Measurements from ENCODE around the gene SLC6A7. TPM values are rescaled to one million over a fixed set of nuclear protein-coding genes. Genes with fewer than 3 reads are reported as not detected.

SLC6A7 gene
- total RNA-seq, 1 donor from 2014 or later = not detected

DNA sequence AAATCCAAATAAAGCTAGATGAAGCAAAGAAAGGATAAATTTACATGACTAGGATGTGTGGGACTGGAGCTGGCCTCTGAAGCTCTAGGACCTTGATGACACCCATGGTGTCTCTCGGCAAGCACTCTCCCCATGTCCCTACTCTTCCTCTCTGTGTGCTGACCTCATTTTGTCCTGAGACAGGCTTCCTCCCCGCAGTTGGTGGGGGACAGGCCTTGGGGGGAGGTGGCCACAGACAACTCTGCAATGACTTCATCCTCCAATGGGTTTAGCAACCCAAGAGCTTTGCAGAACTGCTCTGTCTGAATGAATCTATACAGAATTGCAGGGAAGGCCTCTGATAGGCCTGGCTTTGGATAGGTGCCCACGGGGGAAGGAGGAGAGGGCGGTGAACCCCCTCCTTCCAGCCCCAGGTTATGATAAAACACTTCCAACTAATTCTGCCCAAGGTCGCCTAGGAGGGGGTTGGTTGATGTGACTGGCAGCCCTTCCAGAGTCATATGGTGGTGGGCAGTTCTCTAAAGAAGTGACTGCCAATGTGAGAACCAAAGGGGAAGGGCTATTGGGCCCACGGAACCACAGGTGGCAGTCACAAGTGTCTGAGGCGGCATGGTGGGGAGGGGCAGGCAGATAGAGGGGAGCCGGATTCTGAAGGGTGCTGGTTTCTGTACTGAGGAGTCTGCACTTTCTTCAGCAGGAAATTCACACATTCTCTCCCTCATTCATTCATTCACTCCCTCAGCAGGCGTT lies 6.0 kb downstream of the SLC6A7 start:
- no peak overlapping the region for H3K27ac Mint-ChIP-seq (ENCODE audit: unreplicated experiment)
- peaks cover 3% of the 10 kb centered on the region for H3K4me1 Mint-ChIP-seq (ENCODE audit: unreplicated experiment)
- no peak overlapping the region for H3K4me3 Mint-ChIP-seq (ENCODE audit: unreplicated experiment)
- peaks cover 7% of the 10 kb centered on the region for H3K27me3 Mint-ChIP-seq (ENCODE audit: unreplicated experiment)
- DNase-seq (ENCODE audit: low spot score) = no peak
- H3K36me3 Mint-ChIP-seq (ENCODE audit: low read depth, unreplicated experiment) = no peaks in the 10 kb centered on the region
- no peak for TF ChIP-seq CTCF (IDR thresholded peaks at IDR 0.05; ENCODE audit: unreplicated experiment)
- no peaks in the 10 kb centered on the region for H3K9me3 Mint-ChIP-seq (ENCODE audit: unreplicated experiment)

- peaks cover 3% of the 10 kb centered on the region for H3K4me1 Mint-ChIP-seq (ENCODE audit: unreplicated experiment)
- H3K36me3 Mint-ChIP-seq (ENCODE audit: low read depth, unreplicated experiment) = no peaks in the 10 kb centered on the region
- TF ChIP-seq CTCF (IDR thresholded peaks at IDR 0.05; ENCODE audit: unreplicated experiment) = no peak
- peaks cover 5% of the 10 kb centered on the region for H3K27me3 Mint-ChIP-seq (ENCODE audit: unreplicated experiment)
- H3K4me3 Mint-ChIP-seq (ENCODE audit: unreplicated experiment) = no peak overlapping the region
- H3K27ac Mint-ChIP-seq (ENCODE audit: unreplicated experiment) = no peak overlapping the region
- no peaks in the 10 kb centered on the region for H3K9me3 Mint-ChIP-seq (ENCODE audit: unreplicated experiment)
- no peak for DNase-seq (ENCODE audit: low spot score)
Observed at GRCh38 chr5:150196514-150196913, 6.7 kb downstream of the SLC6A7 start.

DNA sequence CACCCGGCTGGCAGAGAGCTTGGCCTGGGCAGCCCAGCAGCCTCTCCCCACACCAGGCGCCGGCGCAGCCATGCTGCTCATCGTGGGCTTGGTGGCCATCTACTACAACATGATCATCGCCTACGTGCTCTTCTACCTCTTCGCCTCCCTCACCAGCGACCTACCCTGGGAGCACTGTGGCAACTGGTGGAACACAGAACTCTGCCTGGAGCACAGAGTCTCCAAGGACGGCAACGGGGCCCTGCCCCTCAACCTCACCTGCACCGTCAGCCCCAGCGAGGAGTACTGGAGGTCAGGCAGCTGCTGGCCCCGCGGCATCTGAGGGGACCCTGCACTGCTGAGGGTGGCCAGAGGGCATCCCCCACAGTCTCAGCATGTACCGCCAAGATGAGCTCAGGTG lies 7.1 kb downstream of the SLC6A7 start:
- DNase-seq (ENCODE audit: low spot score) = no peak
- no peaks in the 10 kb centered on the region for H3K9me3 Mint-ChIP-seq (ENCODE audit: unreplicated experiment)
- H3K4me3 Mint-ChIP-seq (ENCODE audit: unreplicated experiment) = no peak overlapping the region
- TF ChIP-seq CTCF (IDR thresholded peaks at IDR 0.05; ENCODE audit: unreplicated experiment) = no peak
- H3K27me3 Mint-ChIP-seq (ENCODE audit: unreplicated experiment) = peaks cover 5% of the 10 kb centered on the region
- no peak overlapping the region for H3K27ac Mint-ChIP-seq (ENCODE audit: unreplicated experiment)
- peaks cover 3% of the 10 kb centered on the region for H3K4me1 Mint-ChIP-seq (ENCODE audit: unreplicated experiment)
- no peaks in the 10 kb centered on the region for H3K36me3 Mint-ChIP-seq (ENCODE audit: low read depth, unreplicated experiment)

GRCh38 chr5:150197476-150197875 lies 7.6 kb downstream of the SLC6A7 start:
- no peaks in the 10 kb centered on the region for H3K36me3 Mint-ChIP-seq (ENCODE audit: low read depth, unreplicated experiment)
- H3K9me3 Mint-ChIP-seq (ENCODE audit: unreplicated experiment) = no peaks in the 10 kb centered on the region
- no peak for TF ChIP-seq CTCF (IDR thresholded peaks at IDR 0.05; ENCODE audit: unreplicated experiment)
- no peak overlapping the region for H3K27ac Mint-ChIP-seq (ENCODE audit: unreplicated experiment)
- H3K4me3 Mint-ChIP-seq (ENCODE audit: unreplicated experiment) = no peak overlapping the region
- DNase-seq (ENCODE audit: low spot score) = no peak
- peaks cover 3% of the 10 kb centered on the region for H3K4me1 Mint-ChIP-seq (ENCODE audit: unreplicated experiment)
- H3K27me3 Mint-ChIP-seq (ENCODE audit: unreplicated experiment) = peaks cover 5% of the 10 kb centered on the region

DNA sequence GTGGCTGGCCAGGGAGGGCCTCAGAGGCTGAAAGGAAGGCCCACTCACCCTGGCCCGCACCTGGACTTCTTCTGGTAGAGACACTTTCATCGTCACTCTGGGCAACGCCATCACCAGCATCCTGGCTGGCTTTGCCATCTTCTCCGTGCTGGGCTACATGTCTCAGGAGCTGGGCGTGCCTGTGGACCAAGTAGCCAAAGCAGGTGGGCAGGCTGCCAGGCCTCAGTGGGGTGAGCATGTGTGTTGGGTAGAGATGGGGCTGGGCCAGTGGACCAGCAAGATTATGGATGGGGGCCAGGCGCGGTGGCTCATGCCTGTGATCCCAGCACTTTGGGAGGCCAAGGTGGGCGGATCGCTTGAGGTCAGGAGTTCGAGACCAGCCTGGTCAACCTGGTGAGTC lies 12.6 kb downstream of the SLC6A7 start:
- Mint-ChIP-seq H3K9me3 (ENCODE audit: unreplicated experiment) (no peaks in the 10 kb centered on the region), H3K36me3 (ENCODE audit: low read depth, unreplicated experiment) (peaks cover 4% of the 10 kb centered on the region), H3K4me3 (ENCODE audit: unreplicated experiment) (no peak overlapping the region), H3K27ac (ENCODE audit: unreplicated experiment) (no peak overlapping the region), H3K4me1 (ENCODE audit: unreplicated experiment) (no peaks in the 10 kb centered on the region), H3K27me3 (ENCODE audit: unreplicated experiment) (peaks cover 9% of the 10 kb centered on the region)
- DNase-seq (ENCODE audit: low spot score) = no peak
- TF ChIP-seq CTCF (IDR thresholded peaks at IDR 0.05; ENCODE audit: unreplicated experiment) = no peak

Measured in endothelial cell (in vitro differentiated cells).